Brain pericyte (primary cell): Measurements from ENCODE around the gene MACF1.

Experiments used
- DNase-seq: peaks from one replicate; pipeline ENCODE4 v3.0.0-alpha.2; 2012; ENCODE audit warnings: low read depth, low spot score

Gene MACF1

DNA sequence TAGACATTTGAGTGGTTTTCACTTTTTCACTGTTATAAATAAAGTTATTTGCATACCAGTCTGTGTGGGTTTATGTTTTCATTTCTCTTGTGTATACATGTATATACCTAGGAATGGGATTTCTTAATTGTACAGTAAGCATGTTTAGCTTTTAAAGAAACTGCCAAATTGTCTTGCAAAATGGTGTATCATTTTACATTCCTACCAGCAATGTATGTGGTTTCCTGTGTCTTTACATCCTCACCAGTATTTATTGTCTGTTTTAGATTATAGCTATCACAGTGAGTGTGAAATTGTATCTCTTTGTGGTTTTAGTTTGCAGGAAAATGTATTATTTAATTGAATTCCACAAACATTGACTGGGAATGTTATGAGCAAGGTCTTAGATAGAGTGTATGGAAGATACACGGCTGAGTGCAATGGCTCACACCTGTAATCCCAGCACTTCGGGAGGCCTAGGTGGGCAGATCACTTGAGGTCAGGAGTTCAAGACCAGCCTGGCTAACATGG is 57.3 kb downstream of the MACF1 start:
- no peak for DNase-seq

- DNase-seq: no peak
Measured at GRCh38 chr1:39262802-39263201, 58.3 kb downstream of the MACF1 start.

GRCh38 chr1:39266269-39266668 is 61.8 kb downstream of the MACF1 start:
- no peak for DNase-seq

DNA sequence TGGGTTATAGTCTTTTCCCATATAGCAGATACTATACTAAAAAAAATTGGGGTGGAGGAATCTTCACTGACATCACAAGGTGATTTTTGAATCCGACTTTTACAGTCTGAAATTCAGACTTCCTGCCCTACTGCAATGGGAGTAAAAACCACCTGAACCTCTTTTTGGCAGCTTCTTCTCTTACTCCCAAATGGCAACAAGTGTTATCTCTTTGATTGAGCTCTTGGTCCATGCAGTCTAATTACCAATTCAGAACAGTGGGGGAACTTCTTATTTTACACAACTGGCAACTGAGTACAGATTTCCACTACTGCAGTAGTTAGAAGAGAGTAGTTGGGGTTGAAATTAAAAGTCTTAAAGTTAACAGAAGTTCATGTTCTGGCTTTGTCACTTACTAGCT is 62.3 kb downstream of the MACF1 start:
- DNase-seq: no peak

DNA sequence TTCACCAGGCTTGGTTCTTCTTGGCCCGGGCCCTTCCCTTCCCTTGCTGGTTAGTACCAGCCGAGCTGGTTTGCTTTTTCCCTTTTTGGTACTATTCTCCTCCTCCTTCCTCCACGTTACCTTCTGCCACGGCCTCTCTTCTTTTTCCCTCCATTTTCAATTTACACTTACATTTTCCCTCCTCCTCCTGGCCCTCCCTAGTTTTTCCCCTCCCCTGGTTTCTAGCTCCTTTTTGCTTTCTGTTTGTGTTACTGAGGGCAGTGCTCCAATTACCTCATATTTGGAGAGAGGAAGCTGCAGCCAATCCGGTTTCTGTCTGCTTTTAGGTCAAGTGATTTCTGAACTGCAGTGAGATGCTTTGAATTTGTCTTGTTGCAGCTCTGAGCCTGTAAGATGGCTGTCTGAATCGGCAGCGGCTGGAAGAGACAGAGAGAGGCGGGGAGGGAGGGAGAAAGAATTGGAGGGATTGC is 63.7 kb downstream of the MACF1 start:
- DNase-seq: peak; percentile 51

GRCh38 chr1:39268906-39269305 is 64.4 kb downstream of the MACF1 start:
- no peak for DNase-seq

- no peak for DNase-seq
Measured at GRCh38 chr1:39269349-39269748, 64.9 kb downstream of the MACF1 start.

GRCh38 chr1:39269791-39270342 is 65.4 kb downstream of the MACF1 start:
- peak; percentile 31 for DNase-seq

GRCh38 chr1:39270368-39270767 is 65.9 kb downstream of the MACF1 start:
- no peak for DNase-seq

GRCh38 chr1:39272027-39272797 is 67.7 kb downstream of the MACF1 start:
- peak; percentile 50 for DNase-seq

GRCh38 chr1:39272798-39273469 is 68.4 kb downstream of the MACF1 start:
- no peak for DNase-seq

GRCh38 chr1:39275836-39276507 is 71.5 kb downstream of the MACF1 start:
- DNase-seq: no peak

DNA sequence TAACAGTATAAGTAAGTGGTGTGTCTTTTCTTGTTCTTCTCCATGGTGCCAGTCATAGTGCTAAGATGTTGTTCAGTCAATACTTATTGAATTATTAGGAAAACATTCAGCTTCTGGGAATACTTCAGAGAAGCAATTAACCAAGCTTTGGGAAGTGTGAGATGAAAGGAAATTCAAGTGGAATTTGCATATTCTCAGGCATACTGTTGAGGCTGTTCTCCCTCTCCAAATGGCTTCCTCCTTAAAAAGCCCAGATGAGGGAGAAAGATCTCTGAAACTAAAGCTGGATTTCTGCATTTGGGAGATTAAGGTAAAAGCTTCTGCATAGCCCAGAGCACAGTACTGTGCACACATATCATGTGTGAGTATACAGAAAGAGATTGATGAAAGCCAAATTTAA is 73.4 kb downstream of the MACF1 start:
- DNase-seq: no peak

DNA sequence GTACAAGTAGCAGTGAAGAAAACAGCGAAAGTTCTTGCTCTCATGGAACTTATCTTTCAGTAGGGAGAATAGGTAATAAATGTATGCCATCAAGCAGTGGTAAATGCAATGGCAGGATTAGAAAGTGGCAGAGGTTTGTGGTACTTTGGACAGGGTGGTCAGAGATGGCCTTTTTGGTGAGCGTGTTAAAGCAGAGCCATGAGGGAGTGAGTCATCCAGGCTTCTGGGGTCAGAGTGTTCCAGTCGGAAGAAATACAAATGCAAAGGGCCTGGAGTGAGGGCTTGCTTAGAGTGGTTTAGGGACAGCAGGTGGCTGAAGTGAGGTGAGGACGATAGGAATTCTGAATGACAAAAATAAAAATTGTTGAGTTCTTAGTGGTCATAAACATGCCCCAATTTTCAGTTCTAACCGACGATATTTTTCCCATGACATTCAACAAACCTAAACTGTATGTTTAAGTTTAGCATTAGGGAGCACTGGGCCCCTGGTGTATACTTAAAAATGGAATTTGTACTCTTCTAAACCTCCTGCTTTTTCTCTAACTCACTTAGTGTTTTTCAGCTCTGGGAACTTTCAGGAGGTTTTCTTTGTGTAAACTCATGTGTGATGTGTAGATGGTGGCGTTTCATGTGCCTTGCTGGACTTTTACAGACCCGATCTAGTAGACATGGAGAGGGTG is 78.2 kb downstream of the MACF1 start:
- DNase-seq: no peak

DNA sequence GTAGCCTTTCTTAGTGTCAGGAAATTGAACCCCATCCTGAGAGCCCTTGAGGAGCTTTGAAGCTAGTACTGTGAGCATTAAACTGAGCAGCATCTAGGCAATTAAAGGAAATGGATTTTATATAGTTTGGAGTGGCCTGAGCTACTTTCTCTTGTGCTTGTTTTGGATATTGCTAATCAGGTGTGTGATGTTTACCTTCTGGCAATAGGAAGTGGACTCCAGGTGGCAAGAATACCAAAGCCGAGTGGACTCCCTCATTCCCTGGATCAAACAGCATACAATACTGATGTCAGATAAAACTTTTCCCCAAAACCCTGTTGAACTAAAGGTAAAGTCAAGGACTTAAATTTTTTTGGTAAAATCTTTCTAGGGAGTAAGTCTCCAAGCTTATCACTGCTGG is 79.4 kb downstream of the MACF1 start:
- no peak for DNase-seq

GRCh38 chr1:39287541-39287940 is 83.0 kb downstream of the MACF1 start:
- DNase-seq: no peak

DNA sequence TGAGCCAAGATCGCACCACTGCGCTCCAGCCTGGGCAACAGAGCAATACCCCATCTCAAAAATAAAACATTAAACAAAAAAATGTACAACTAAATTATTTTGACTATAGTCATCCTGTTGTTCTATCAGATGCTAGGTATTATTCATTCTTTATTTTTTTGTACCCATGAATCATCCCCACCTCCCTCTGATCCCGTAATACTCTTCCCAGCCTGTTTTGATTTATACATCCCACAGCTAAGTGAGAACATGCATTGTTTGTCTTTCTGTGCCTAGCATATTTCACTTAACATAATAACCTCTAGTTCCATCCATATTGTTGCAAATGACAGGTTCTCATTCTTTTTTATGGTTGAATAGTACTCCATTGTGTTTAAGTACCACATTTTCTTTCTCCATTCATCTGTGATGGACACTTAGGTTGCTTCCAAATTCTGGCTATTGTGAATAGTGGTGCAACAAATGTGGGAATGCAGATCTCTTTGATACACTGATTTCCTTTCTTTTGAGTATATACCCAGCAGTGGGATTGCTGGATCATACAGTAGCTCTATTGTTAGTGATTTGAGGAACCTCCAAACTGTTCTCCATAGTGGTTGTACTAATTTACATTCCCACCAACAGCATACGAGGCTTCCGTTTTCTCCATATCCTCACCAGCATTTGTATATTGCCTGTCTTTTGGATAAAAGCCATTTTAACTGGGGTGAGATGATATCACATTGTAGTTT is 84.4 kb downstream of the MACF1 start:
- no peak for DNase-seq

- DNase-seq: no peak
Measured at GRCh38 chr1:39292401-39292800, 87.9 kb downstream of the MACF1 start.

DNA sequence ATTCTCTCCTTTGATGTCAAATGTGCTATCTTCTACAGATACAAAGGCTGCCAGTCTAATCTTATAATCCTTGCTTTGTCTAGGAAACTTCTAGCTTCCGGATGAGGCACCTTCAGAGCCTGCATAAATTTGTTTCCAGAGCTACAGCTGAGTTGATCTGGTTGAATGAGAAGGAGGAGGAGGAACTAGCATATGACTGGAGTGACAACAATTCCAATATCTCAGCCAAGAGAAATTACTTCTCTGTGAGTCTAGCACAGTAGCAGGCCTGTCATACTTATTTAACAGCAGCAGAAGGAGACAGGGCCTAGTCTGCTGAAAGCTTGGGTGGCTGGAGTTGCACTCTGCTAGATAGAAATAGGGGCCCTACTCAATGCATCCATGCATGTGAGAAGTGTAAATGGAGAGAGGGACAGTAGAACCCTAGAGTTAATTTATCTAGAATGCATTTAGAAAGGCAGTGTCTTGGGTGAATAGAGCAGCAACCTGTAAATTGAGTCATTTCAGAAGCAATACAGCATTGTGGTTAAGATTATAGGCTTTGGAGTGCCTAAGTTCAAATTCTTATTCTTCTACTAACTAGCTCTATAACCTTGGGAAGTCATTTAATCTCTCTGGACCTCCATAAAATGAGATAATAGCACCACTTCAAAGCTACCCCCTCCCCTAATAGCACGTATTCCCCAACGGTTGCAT is 89.0 kb downstream of the MACF1 start:
- DNase-seq: no peak

GRCh38 chr1:39294531-39294930 is 90.0 kb downstream of the MACF1 start:
- no peak for DNase-seq
